Suprapubic skin (tissue), 3 donors: Measurements from ENCODE around the gene RGMA.

Source experiments
- POLR2A ChIP-seq, 2 donors: fragments of 450-650 bp; IDR thresholded peaks; one replicate each; pipeline ENCODE4 v1.6.1; 2017; ENCODE audit warnings: antibody characterized with exemption in 2 of 2, mild to moderate bottlenecking in 2 of 2, moderate library complexity in 2 of 2
- TF ChIP-seq, protein P1 (sequence below), 2 donors: fragments of 200-600 bp in 1 of 2; fragments of 450-650 bp in 1 of 2; sonication (generic) in 1 of 2; IDR thresholded peaks; one replicate each; pipeline ENCODE4 v1.5.1; 2016 to 2019; ENCODE audit warnings: antibody characterized with exemption in 2 of 2, mild to moderate bottlenecking in 1 of 2, moderate library complexity in 1 of 2

DNA sequence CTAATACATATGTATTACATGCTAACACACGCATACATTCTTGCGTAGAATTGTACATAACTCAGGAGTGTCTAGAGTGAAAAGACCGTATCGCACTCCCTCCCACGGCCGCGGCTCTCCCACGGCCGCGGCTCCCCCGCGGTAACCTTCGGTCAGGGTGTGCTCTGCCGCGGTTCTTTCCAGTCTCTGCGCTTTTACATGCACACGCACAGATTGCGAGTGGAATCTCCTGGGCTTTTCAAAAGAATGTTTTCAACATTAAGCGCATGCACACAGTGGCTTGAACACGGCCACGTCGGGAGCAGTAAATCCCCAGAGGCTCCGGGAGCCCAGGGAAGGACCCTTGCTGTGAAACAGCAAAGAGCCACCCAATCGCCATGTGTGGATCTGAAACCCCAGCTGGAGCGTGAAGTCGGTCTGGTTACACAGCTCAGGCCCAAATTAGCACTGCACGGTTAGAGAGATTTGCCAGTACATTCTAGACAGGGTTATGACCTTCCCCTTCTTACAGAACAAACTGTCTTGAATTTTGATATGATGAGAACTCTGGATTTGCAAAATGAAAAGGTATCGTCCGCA is 805 bp upstream of the RGMA start:
- TF ChIP-seq, protein P1, sequence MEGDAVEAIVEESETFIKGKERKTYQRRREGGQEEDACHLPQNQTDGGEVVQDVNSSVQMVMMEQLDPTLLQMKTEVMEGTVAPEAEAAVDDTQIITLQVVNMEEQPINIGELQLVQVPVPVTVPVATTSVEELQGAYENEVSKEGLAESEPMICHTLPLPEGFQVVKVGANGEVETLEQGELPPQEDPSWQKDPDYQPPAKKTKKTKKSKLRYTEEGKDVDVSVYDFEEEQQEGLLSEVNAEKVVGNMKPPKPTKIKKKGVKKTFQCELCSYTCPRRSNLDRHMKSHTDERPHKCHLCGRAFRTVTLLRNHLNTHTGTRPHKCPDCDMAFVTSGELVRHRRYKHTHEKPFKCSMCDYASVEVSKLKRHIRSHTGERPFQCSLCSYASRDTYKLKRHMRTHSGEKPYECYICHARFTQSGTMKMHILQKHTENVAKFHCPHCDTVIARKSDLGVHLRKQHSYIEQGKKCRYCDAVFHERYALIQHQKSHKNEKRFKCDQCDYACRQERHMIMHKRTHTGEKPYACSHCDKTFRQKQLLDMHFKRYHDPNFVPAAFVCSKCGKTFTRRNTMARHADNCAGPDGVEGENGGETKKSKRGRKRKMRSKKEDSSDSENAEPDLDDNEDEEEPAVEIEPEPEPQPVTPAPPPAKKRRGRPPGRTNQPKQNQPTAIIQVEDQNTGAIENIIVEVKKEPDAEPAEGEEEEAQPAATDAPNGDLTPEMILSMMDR (IDR thresholded peaks at IDR 0.05), result no peak
- TF ChIP-seq POLR2A (IDR thresholded peaks at IDR 0.05), result no peak
